ENCODE data around the gene OXNAD1. TPM values are rescaled to one million over a fixed set of nuclear protein-coding genes. Genes with fewer than 3 reads are reported as not detected.

Gene OXNAD1
- total RNA-seq, 1 experiment from 2014 or later = 23.7 TPM

GRCh38 chr3:16319723-16320122 lies 54.7 kb downstream of the OXNAD1 start:
- Histone ChIP-seq H2BK5ac (ENCODE audit: insufficient read length, low read length) (no peak overlapping the region), H3K79me2 (ENCODE audit: insufficient read depth, low read length) (no peaks in the 10 kb centered on the region), H2BK120ac (ENCODE audit: low read depth, low read length, poor library complexity, severe bottlenecking) (no peak overlapping the region), H2BK12ac (ENCODE audit: insufficient read length, low read depth, low read length) (no peak overlapping the region), H3T11ph (ENCODE audit: low read length) (no peak overlapping the region), H3K4me1 (ENCODE audit: insufficient read depth, low read length) (no peaks in the 10 kb centered on the region), H3K14ac (ENCODE audit: insufficient read depth, low read length) (no peak overlapping the region), H2AK5ac (ENCODE audit: insufficient read length, low read length) (no peak overlapping the region), H2AFZ (ENCODE audit: low read length) (no peak overlapping the region), H4K20me1 (ENCODE audit: control insufficient read depth, insufficient read depth, insufficient read length) (no peaks in the 10 kb centered on the region), H3K9me3 (ENCODE audit: control insufficient read depth, low read depth, low read length) (no peaks in the 10 kb centered on the region), H3K18ac (ENCODE audit: insufficient read length, low read depth, low read length) (no peak overlapping the region), H3K4me2 (ENCODE audit: insufficient read depth, insufficient read length, low read length) (no peak overlapping the region), H3K23me2 (ENCODE audit: insufficient read length, low read depth, low read length, poor library complexity, severe bottlenecking) (no peaks in the 10 kb centered on the region), H3K4ac (ENCODE audit: low read depth, low read length) (no peak overlapping the region), H4K5ac (ENCODE audit: insufficient read length, low read depth, low read length) (no peak overlapping the region), H3K27ac (ENCODE audit: insufficient read length, low read depth, low read length) (no peak overlapping the region), H4K91ac (ENCODE audit: insufficient read length, low read depth, low read length) (no peak overlapping the region), H3K56ac (ENCODE audit: insufficient read length, low read depth, low read length) (no peak overlapping the region), H3K79me1 (ENCODE audit: insufficient read depth, low read depth, low read length, poor library complexity, severe bottlenecking) (no peaks in the 10 kb centered on the region), H3K27me3 (ENCODE audit: insufficient read depth, low read length) (no peaks in the 10 kb centered on the region), H3K9ac (ENCODE audit: extremely low read depth, insufficient read length, low read length) (no peak overlapping the region), H2BK20ac (ENCODE audit: low read depth, low read length, poor library complexity, severe bottlenecking) (no peak overlapping the region), H4K8ac (replicated peaks; ENCODE audit: insufficient read length, low read depth, low read length) (no peak overlapping the region), H2BK15ac (ENCODE audit: low read depth, low read length) (no peak overlapping the region), H3K23ac (ENCODE audit: insufficient read length, low read depth, low read length) (no peak overlapping the region)
- no peaks in the 10 kb centered on the region; the same call in 1 of the 2 replicates for H3K27me3 Mint-ChIP-seq (ENCODE audit: low read depth)
- H3K9me3 Mint-ChIP-seq = no peaks in the 10 kb centered on the region
- no CpG with 5 or more reads among the region's 4 CpGs for WGBS (ENCODE audit: extremely low coverage, insufficient read length, low lambda C conversion rate)
- no peak for DNase-seq
- H3K27ac Mint-ChIP-seq = peak overlapping the region in 1 of 3 experiments; percentile 9; a peak in 1 of 7 replicates
- peaks cover 2 to 26% (median 7%) of the 10 kb centered on the region in 3 experiments; a peak in 6 of 7 replicates for H3K36me3 Mint-ChIP-seq (ENCODE audit: insufficient read depth in 1 of 3, low read depth in 3 of 3)
- H3K4me3 Mint-ChIP-seq = no peak overlapping the region
- no peak for TF ChIP-seq CTCF (conservative IDR thresholded peaks at IDR 0.05)
- peaks cover 5 to 6% of the 10 kb centered on the region in 2 experiments; a peak in 3 of 4 replicates for H3K4me1 Mint-ChIP-seq
